AML-193 (cell line): ENCODE results near the gene SF3B6.

Source experiments
- DNase-seq, 2 experiments: peaks; one replicate each; lab custom pipeline; 2025; lab: John Stamatoyannopoulos, UW

SF3B6 gene

GRCh38 chr2:24018241-24018640, 57.9 kb downstream of the SF3B6 start:
- no peak for DNase-seq

DNA sequence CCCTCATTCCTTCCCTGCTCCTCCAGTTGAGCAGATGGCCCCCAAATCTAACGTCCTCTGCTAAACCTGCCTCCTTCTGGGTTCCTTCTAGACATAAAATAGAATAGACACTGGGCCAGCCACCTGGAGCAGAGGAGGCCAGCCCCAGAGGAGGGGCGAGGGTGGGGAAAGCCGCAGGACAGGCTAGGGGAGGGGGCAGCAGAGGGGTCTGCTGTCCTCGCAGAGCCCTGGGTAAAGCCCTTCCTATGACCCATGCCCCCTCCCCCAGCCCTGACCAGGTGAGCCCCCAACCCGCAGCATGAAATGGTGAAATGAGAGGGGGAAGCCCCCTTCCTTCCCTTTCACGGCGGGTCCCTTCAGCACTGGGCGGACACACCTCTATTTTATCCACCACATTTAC, 58.4 kb downstream of the SF3B6 start:
- DNase-seq, result no peak
